GM12878 (cell line): ENCODE measurements around the gene NBPF3. TPM values are rescaled to one million over a fixed set of nuclear protein-coding genes. Genes with fewer than 3 reads are reported as not detected.

Experiments
- ATAC-seq: fragments of 200-7000 bp; cut with Tn5 transposase; 3 replicates; pipeline ENCODE4 v1.9.1; 2020; ENCODE audit warnings: mild to moderate bottlenecking, moderate library complexity
- BruUV-seq: library from RNA; stranded (reverse); fragments of 400-500 nt; replicated peaks from 2 replicates; lab custom pipeline; 2021; lab: Mats Ljungman, UMichigan
- CTCF ChIA-PET: fragments of 300-600 bp; sonication (Branson Sonifier 250); formaldehyde crosslinking; extraction: SDS; loops from one replicate; lab custom pipeline; 2021; ENCODE audit warnings: inconsistent platforms; lab: Yijun Ruan, JAX
- POLR2A ChIA-PET: fragments of 350-600 bp; formaldehyde crosslinking; extraction: SDS; loops from one replicate; lab custom pipeline; 2021; ENCODE audit warnings: inconsistent platforms; lab: Charles Lee
- RAD21 ChIA-PET: fragments of 300-600 bp; sonication (Branson Sonifier 250); formaldehyde crosslinking; loops from one replicate; lab custom pipeline; 2023; ENCODE audit warnings: antibody characterized with exemption; ENCODE audit not compliant: unreplicated experiment; lab: Charles Lee
- SMC1A ChIA-PET: fragments of 300-600 bp; sonication (Branson Sonifier 250); formaldehyde crosslinking; loops from one replicate; lab custom pipeline; 2023; ENCODE audit not compliant: unreplicated experiment, uncharacterized antibody; lab: Charles Lee
- DNase-seq: peaks from one replicate; pipeline ENCODE4 v3.0.0-alpha.2; 2011; ENCODE audit warnings: low read depth, low spot score
- FAIRE-seq: peaks from 3 replicates; lab custom pipeline; 2011; peaks lifted over from hg19 to GRCh38; lab: Jason Lieb, UNC
- H2AFZ ChIP-seq: 2 replicates; pipeline ENCODE4 v1.6.0; 2011; ENCODE audit warnings: low read depth, low read length, control low read depth; ENCODE audit not compliant: control insufficient read depth
- H3K27ac ChIP-seq: 2 replicates; pipeline ENCODE4 v1.5.1; 2011; ENCODE audit warnings: control low read depth; ENCODE audit not compliant: control insufficient read depth, insufficient read depth
- H3K27me3 ChIP-seq, 2 experiments: replicated peaks in 1 of 2; 2 replicates each; pipeline versions ENCODE4 v1.6.0 to v1.6.1; 2011; ENCODE audit warnings: low read length in 1 of 2; ENCODE audit not compliant: control insufficient read depth in 2 of 2, insufficient read depth in 2 of 2
- H3K36me3 ChIP-seq, 2 experiments: 2 replicates each; pipeline ENCODE4 v1.5.1; 2011; ENCODE audit warnings: low read length in 1 of 2; ENCODE audit not compliant: control insufficient read depth in 2 of 2, insufficient read depth in 2 of 2
- H3K4me1 ChIP-seq: 2 replicates; pipeline ENCODE4 v1.6.1; 2011; ENCODE audit warnings: mild to moderate bottlenecking, low read length, moderate library complexity, mixed read lengths; ENCODE audit not compliant: control insufficient read depth, insufficient read depth
- H3K4me2 ChIP-seq: 2 replicates; pipeline ENCODE4 v1.6.0; 2011; ENCODE audit warnings: control low read depth; ENCODE audit not compliant: control insufficient read depth, insufficient read depth
- H3K4me3 ChIP-seq: fragments of 200-600 bp; sonication (generic); 2 replicates; pipeline ENCODE4 v1.5.1; 2016
- H3K79me2 ChIP-seq: 2 replicates; pipeline ENCODE4 v1.6.0; 2011; ENCODE audit warnings: low read length; ENCODE audit not compliant: control insufficient read depth, insufficient read depth
- H3K9ac ChIP-seq: 2 replicates; pipeline ENCODE4 v1.8.0; 2011; ENCODE audit warnings: low read length, control low read depth, mixed read lengths; ENCODE audit not compliant: control insufficient read depth, insufficient read depth
- H3K9me3 ChIP-seq: replicated peaks from 3 replicates; pipeline ENCODE4 v1.5.1; 2011; ENCODE audit warnings: mild to moderate bottlenecking, low read length; ENCODE audit not compliant: control insufficient read depth, insufficient read depth
- H4K20me1 ChIP-seq: 2 replicates; pipeline ENCODE4 v1.6.0; 2011; ENCODE audit not compliant: control insufficient read depth, insufficient read depth
- BHLHE40 ChIP-seq, 2 experiments: fragments of 450-650 bp in 1 of 2; IDR thresholded peaks; 2 replicates each; pipeline ENCODE4 v1.6.1; 2011 to 2017; ENCODE audit warnings: low read depth in 2 of 2, borderline replicate concordance in 1 of 2, improper control_type of control experiment in 1 of 2, low read length in 1 of 2, mild to moderate bottlenecking in 1 of 2
- CEBPB ChIP-seq, 2 experiments: fragments of 150-350 bp in 1 of 2; IDR thresholded peaks; 2 replicates each; pipeline ENCODE4 v1.6.1; 2012 to 2014; ENCODE audit warnings: low read depth in 2 of 2, low read length in 2 of 2, borderline replicate concordance in 1 of 2, inconsistent platforms in 1 of 2
- EED ChIP-seq: sonication (generic); IDR thresholded peaks from 2 replicates; pipeline ENCODE4 v1.6.1; 2016; ENCODE audit warnings: antibody characterized with exemption, low read depth
- MXI1 ChIP-seq: fragments of 150-350 bp; IDR thresholded peaks from 2 replicates; pipeline ENCODE4 v1.6.1; 2011; ENCODE audit warnings: low read depth, mild to moderate bottlenecking, inconsistent platforms, low read length, improper control_type of control experiment
- MYB ChIP-seq: fragments of 150-350 bp; IDR thresholded peaks from 2 replicates; pipeline ENCODE4 v1.6.1; 2014; ENCODE audit warnings: mild to moderate bottlenecking, low read depth, low read length, borderline replicate concordance
- NFIC ChIP-seq: IDR thresholded peaks from 2 replicates; pipeline ENCODE4 v1.6.1; 2012; ENCODE audit warnings: low read depth, mild to moderate bottlenecking, inconsistent platforms, low read length, moderate library complexity
- NFYA ChIP-seq: IDR thresholded peaks from 2 replicates; pipeline ENCODE4 v1.6.1; 2011; ENCODE audit warnings: low read depth, mild to moderate bottlenecking, low read length, improper control_type of control experiment, borderline replicate concordance
- POLR2A ChIP-seq: IDR thresholded peaks from 2 replicates; pipeline ENCODE4 v1.6.1; 2011; ENCODE audit warnings: low read depth, mild to moderate bottlenecking, low read length
- RUNX3 ChIP-seq: IDR thresholded peaks from 2 replicates; pipeline ENCODE4 v1.6.1; 2012; ENCODE audit warnings: low read length, inconsistent platforms
- SP1 ChIP-seq: IDR thresholded peaks from one replicate; pipeline ENCODE4 v1.6.1; 2011; ENCODE audit warnings: low read depth, low read length
- SUPT20H ChIP-seq: IDR thresholded peaks from 2 replicates; pipeline ENCODE4 v1.6.1; 2011; ENCODE audit warnings: low read depth, mild to moderate bottlenecking, low read length, moderate library complexity, borderline replicate concordance; ENCODE audit not compliant: control insufficient read depth
- SUZ12 ChIP-seq: fragments of 200-600 bp; sonication (generic); IDR thresholded peaks from one replicate; pipeline ENCODE4 v1.6.1; 2018; ENCODE audit warnings: antibody characterized with exemption, mild to moderate bottlenecking; ENCODE audit not compliant: unreplicated experiment
- WGBS: methylation state at CpG from one replicate; pipeline ENCODE4 v1.1.6; 2016; ENCODE audit warnings: low lambda C conversion rate; ENCODE audit not compliant: insufficient replicate concordance, insufficient coverage; ENCODE audit errors: missing lambda C conversion rate; 5-methylcytosine and 5-hydroxymethylcytosine counted together
- in situ Hi-C: fragments of 300-500 bp; cut with MboI; formaldehyde crosslinking; loops from 9 replicates; pipeline ENCODE4 v1.14.3; 2018; ENCODE audit warnings: mixed read lengths
- intact Hi-C: fragments of 100-400 bp; cut with micrococcal nuclease; formaldehyde crosslinking; loops from one replicate; pipeline ENCODE4 v1.14.2; 2022; ENCODE audit not compliant: unreplicated experiment
- polyA plus RNA-seq, 11 experiments: library from polyadenylated mRNA; depleted of rRNA in 4 of 11; unstranded in 6 of 11; stranded (reverse) in 5 of 11; fragments of >200 nt; fragmentation: Nextera tagmentation in 4 of 11; fragmentation: Illumina TruSeq in 1 of 11; extraction: Ambion mirVana in 4 of 11; extraction: Trizol in 1 of 11; gene quantifications; 1 replicate in 1 of 11; 2 replicates in 10 of 11; pipeline versions ENCODE4 v1.2.1 to v1.2.3, GENCODE V29; 2011 to 2016; ENCODE audit warnings: inconsistent platforms in 2 of 11, missing spikeins in 2 of 11, low read depth in 1 of 11
- total RNA-seq, 4 experiments: library from RNA; depleted of rRNA in 3 of 4; stranded (reverse); fragments of >200 nt in 3 of 4; fragmentation: Illumina TruSeq in 1 of 4; extraction: Trizol in 1 of 4; gene quantifications; 2 replicates each; pipeline versions ENCODE4 v1.2.1 to v1.2.3, GENCODE V29; 2013 to 2021
- TF ChIP-seq, protein P1 (sequence below): IDR thresholded peaks from 2 replicates; pipeline ENCODE4 v1.6.1; 2012; ENCODE audit warnings: mild to moderate bottlenecking, low read depth, low read length
- TF ChIP-seq, protein P2 (sequence below): IDR thresholded peaks from 2 replicates; pipeline ENCODE4 v1.6.1; 2012; ENCODE audit warnings: low read depth, low read length, improper control_type of control experiment

The NBPF3 gene
- total and polyA plus RNA-seq, 10 of the 15 experiments (the other 5 are each of a cell fraction or from before 2014, with no cell fraction given): 0.56 to 4.4 (median 2.7) TPM

DNA sequence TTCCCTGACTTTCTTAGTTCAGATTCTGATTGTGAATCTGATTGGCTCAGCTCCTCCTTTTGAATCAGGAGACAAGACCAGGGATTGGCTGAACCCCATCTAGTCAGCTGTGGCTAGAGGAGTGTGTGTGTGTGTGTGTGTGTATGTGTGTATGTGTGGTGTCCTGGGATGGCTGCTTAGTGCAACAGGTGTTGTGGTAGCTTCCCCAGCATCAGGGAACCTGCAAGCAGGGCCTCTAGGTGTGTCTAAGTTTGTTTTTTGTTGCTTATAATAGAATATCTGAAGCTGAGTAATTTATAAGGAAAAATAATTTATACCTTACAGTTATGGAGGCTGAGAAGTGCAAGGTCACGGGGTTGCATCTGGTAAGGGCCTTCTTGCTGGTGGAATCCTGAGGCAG is 56.1 kb downstream of the NBPF3 start:
- RAD21 ChIA-PET: interaction anchor here (1.8 kb wide), 1 partner anchor 126 kb away, joined by 3 read pairs; no protein-coding TSS in a partner anchor
- BruUV-seq: no TSS peak
- H3K4me3 ChIP-seq: no peak overlapping the region
- no peak for DNase-seq
- CTCF ChIA-PET: no interaction called here
- SMC1A ChIA-PET: interaction anchor here (0.6 to 2.2 kb wide), 3 partner anchors 39 to 63 kb away, joined by 3 to 8 read pairs (median 4); no protein-coding TSS in a partner anchor
- TF ChIP-seq SUPT20H: no peak
- TF ChIP-seq, all 136 proteins: peak for 0
- Histone ChIP-seq H3K79me2 (no peaks in the 10 kb centered on the region), H3K27me3 (peaks cover 0 to 5% of the 10 kb centered on the region in 2 experiments; a peak in 3 of 4 replicates), H2AFZ (no peak overlapping the region), H3K27ac (no peak overlapping the region), H4K20me1 (no peaks in the 10 kb centered on the region), H3K4me1 (no peaks in the 10 kb centered on the region), H3K9ac (no peak overlapping the region), H3K36me3 (no peaks in the 10 kb centered on the region), H3K9me3 (no peaks in the 10 kb centered on the region), H3K4me2 (no peak overlapping the region)
- FAIRE-seq (no peak), ATAC-seq (no peak)
- intact Hi-C loops (no loop called here), in situ Hi-C loops (no loop called here)
- POLR2A ChIA-PET: no interaction called here
- 0% methylated on average over 1 of the region's 1 CpG for WGBS

DNA sequence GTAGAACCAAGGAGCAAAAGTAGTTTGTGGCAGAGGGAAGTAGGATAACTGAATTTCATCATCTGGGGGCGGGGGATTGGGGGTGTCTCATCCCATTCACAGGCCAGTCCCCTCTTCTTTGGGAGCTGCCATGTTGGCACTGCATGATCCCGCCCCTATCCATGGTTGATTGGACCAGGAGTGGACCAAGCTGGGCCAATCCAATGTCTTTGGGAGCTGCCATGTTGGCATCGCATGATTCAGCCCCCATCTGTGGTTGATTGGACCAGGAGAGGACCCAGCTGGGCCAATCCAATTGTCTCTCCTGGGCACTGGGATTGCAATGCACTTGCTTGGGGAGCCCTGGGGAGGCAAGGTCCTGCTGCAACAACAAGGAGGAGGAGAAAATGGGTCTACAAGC is 56.9 kb downstream of the NBPF3 start:
- no peak for FAIRE-seq
- no peaks in the 10 kb centered on the region for H3K79me2 ChIP-seq
- H3K27me3 ChIP-seq: peaks cover 0 to 5% of the 10 kb centered on the region in 2 experiments; a peak in 3 of 4 replicates
- no peak overlapping the region for H3K27ac ChIP-seq
- ChIA-PET RAD21 (no interaction called here), POLR2A (no interaction called here), SMC1A (interaction anchor here (2.2 kb wide), 1 partner anchor 39 kb away, joined by 8 read pairs; no protein-coding TSS in a partner anchor), CTCF (no interaction called here)
- in situ Hi-C loops: no loop called here
- ATAC-seq: no peak
- intact Hi-C loops: no loop called here
- no peak overlapping the region for H3K4me3 ChIP-seq
- no peaks in the 10 kb centered on the region for H3K4me1 ChIP-seq
- no peaks in the 10 kb centered on the region for H3K9me3 ChIP-seq
- 33% methylated on average over 3 of the region's 3 CpGs for WGBS
- no peak overlapping the region for H2AFZ ChIP-seq
- H4K20me1 ChIP-seq: no peaks in the 10 kb centered on the region
- no peak for DNase-seq
- no peak overlapping the region for H3K9ac ChIP-seq
- H3K36me3 ChIP-seq: no peaks in the 10 kb centered on the region
- no peak overlapping the region for H3K4me2 ChIP-seq
- BruUV-seq: no TSS peak
- no peak for TF ChIP-seq BHLHE40 (IDR thresholded peaks at IDR 0.05; ENCODE audit: borderline replicate concordance in 1 of 2, low read depth in 2 of 2, low read length in 1 of 2)
- TF ChIP-seq MXI1: no peak
- TF ChIP-seq, protein P1, sequence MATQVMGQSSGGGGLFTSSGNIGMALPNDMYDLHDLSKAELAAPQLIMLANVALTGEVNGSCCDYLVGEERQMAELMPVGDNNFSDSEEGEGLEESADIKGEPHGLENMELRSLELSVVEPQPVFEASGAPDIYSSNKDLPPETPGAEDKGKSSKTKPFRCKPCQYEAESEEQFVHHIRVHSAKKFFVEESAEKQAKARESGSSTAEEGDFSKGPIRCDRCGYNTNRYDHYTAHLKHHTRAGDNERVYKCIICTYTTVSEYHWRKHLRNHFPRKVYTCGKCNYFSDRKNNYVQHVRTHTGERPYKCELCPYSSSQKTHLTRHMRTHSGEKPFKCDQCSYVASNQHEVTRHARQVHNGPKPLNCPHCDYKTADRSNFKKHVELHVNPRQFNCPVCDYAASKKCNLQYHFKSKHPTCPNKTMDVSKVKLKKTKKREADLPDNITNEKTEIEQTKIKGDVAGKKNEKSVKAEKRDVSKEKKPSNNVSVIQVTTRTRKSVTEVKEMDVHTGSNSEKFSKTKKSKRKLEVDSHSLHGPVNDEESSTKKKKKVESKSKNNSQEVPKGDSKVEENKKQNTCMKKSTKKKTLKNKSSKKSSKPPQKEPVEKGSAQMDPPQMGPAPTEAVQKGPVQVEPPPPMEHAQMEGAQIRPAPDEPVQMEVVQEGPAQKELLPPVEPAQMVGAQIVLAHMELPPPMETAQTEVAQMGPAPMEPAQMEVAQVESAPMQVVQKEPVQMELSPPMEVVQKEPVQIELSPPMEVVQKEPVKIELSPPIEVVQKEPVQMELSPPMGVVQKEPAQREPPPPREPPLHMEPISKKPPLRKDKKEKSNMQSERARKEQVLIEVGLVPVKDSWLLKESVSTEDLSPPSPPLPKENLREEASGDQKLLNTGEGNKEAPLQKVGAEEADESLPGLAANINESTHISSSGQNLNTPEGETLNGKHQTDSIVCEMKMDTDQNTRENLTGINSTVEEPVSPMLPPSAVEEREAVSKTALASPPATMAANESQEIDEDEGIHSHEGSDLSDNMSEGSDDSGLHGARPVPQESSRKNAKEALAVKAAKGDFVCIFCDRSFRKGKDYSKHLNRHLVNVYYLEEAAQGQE: no peak
- TF ChIP-seq MYB: no peak
- TF ChIP-seq SUZ12: no peak
- TF ChIP-seq, protein P2, sequence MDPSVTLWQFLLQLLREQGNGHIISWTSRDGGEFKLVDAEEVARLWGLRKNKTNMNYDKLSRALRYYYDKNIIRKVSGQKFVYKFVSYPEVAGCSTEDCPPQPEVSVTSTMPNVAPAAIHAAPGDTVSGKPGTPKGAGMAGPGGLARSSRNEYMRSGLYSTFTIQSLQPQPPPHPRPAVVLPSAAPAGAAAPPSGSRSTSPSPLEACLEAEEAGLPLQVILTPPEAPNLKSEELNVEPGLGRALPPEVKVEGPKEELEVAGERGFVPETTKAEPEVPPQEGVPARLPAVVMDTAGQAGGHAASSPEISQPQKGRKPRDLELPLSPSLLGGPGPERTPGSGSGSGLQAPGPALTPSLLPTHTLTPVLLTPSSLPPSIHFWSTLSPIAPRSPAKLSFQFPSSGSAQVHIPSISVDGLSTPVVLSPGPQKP: no peak
- TF ChIP-seq POLR2A: no peak
- no peak for TF ChIP-seq NFYA
- no peak for TF ChIP-seq NFIC
- no peak for TF ChIP-seq EED
- no peak for TF ChIP-seq RUNX3
- TF ChIP-seq SP1: no peak
- TF ChIP-seq CEBPB (IDR thresholded peaks at IDR 0.05; ENCODE audit: borderline replicate concordance in 1 of 2, low read depth in 2 of 2, low read length in 2 of 2): no peak
